Activated T-helper 1 cell treated with anti-CD3 and anti-CD28 coated beads, Interleukin-12 subunit alpha, Interleukin-12 subunit beta, Interleukin-2, Interleukin-4 antibody, amounts not matched to agents 30 ng/mL and 10 ng/mL and 1 ng/mL, durations not matched to agents 14 hours and 24 hours and 36 hours (primary cell): Measurements from ENCODE around the gene CMAS. TPM values are rescaled to one million over a fixed set of nuclear protein-coding genes. Genes with fewer than 3 reads are reported as not detected.

Source experiments
- DNase-seq: peaks from one replicate; pipeline ENCODE4 v3.0.0; 2021; ENCODE audit warnings: low spot score
- H3K27ac Mint-ChIP-seq: one replicate; pipeline ENCODE4 v1.8.0; 2021; ENCODE audit warnings: mild to moderate bottlenecking, mixed read lengths
- H3K27me3 Mint-ChIP-seq: one replicate; pipeline ENCODE4 v1.8.0; 2022; ENCODE audit warnings: mild to moderate bottlenecking, moderate library complexity, mixed read lengths; ENCODE audit not compliant: insufficient read depth
- H3K36me3 Mint-ChIP-seq: one replicate; pipeline ENCODE4 v1.8.0; 2021; ENCODE audit warnings: low read depth, mixed read lengths
- H3K4me1 Mint-ChIP-seq: one replicate; pipeline ENCODE4 v1.8.0; 2021; ENCODE audit warnings: low read depth, mixed read lengths
- H3K4me3 Mint-ChIP-seq: one replicate; pipeline ENCODE4 v1.8.0; 2021; ENCODE audit warnings: mild to moderate bottlenecking, moderate library complexity, mixed read lengths
- H3K9me3 Mint-ChIP-seq: one replicate; pipeline ENCODE4 v1.8.0; 2021; ENCODE audit warnings: mixed read lengths
- intact Hi-C: fragments of 100-400 bp; cut with micrococcal nuclease; formaldehyde crosslinking; loops from one replicate; pipeline ENCODE4 v1.15.1; 2024
- total RNA-seq: library from RNA; stranded (reverse); gene quantifications from 2 replicates; pipeline ENCODE4 v1.2.3, GENCODE V29; 2022

CMAS gene
- total RNA-seq, 1 donor from 2014 or later, result 34.1 TPM

GRCh38 chr12:22032732-22033131, 13.3 kb upstream of the CMAS start:
- Mint-ChIP-seq H3K36me3 (no peaks in the 10 kb centered on the region), H3K4me3 (no peak overlapping the region), H3K4me1 (peaks cover 4% of the 10 kb centered on the region), H3K9me3 (no peaks in the 10 kb centered on the region), H3K27me3 (peaks cover 3% of the 10 kb centered on the region), H3K27ac (no peak overlapping the region)
- DNase-seq, result no peak
- intact Hi-C loops, result no loop called here

GRCh38 chr12:22034709-22035506, 11.1 kb upstream of the CMAS start:
- no peak for DNase-seq
- no peak overlapping the region for H3K27ac Mint-ChIP-seq
- no peak overlapping the region for H3K4me3 Mint-ChIP-seq
- no peaks in the 10 kb centered on the region for H3K36me3 Mint-ChIP-seq
- no peaks in the 10 kb centered on the region for H3K9me3 Mint-ChIP-seq
- intact Hi-C loops, result no loop called here
- H3K4me1 Mint-ChIP-seq, result peaks cover 4% of the 10 kb centered on the region
- H3K27me3 Mint-ChIP-seq, result no peaks in the 10 kb centered on the region

GRCh38 chr12:22037947-22038346, 8.1 kb upstream of the CMAS start:
- Mint-ChIP-seq H3K9me3 (no peaks in the 10 kb centered on the region), H3K27me3 (peaks cover 3% of the 10 kb centered on the region), H3K27ac (no peak overlapping the region), H3K4me1 (peaks cover 15% of the 10 kb centered on the region), H3K4me3 (no peak overlapping the region), H3K36me3 (no peaks in the 10 kb centered on the region)
- no peak for DNase-seq
- intact Hi-C loops, result no loop called here

- no peak overlapping the region for H3K4me3 Mint-ChIP-seq
- H3K4me1 Mint-ChIP-seq, result peaks cover 19% of the 10 kb centered on the region
- H3K27me3 Mint-ChIP-seq, result peaks cover 3% of the 10 kb centered on the region
- H3K27ac Mint-ChIP-seq, result no peak overlapping the region
- H3K9me3 Mint-ChIP-seq, result no peaks in the 10 kb centered on the region
- H3K36me3 Mint-ChIP-seq, result no peaks in the 10 kb centered on the region
- intact Hi-C loops, result no loop called here
- no peak for DNase-seq
Observed at GRCh38 chr12:22038734-22039133, 7.3 kb upstream of the CMAS start.

GRCh38 chr12:22039361-22039760, 6.7 kb upstream of the CMAS start:
- Mint-ChIP-seq H3K27ac (no peak overlapping the region), H3K4me1 (peaks cover 17% of the 10 kb centered on the region), H3K9me3 (no peaks in the 10 kb centered on the region), H3K36me3 (no peaks in the 10 kb centered on the region), H3K27me3 (peaks cover 3% of the 10 kb centered on the region), H3K4me3 (no peak overlapping the region)
- DNase-seq, result no peak
- intact Hi-C loops, result no loop called here

- Mint-ChIP-seq H3K27ac (no peak overlapping the region), H3K4me3 (no peak overlapping the region), H3K4me1 (peaks cover 28% of the 10 kb centered on the region), H3K9me3 (no peaks in the 10 kb centered on the region), H3K27me3 (peaks cover 3% of the 10 kb centered on the region), H3K36me3 (peaks cover 3% of the 10 kb centered on the region)
- intact Hi-C loops, result loop anchor here (10.0 kb wide), 2 partner anchors 608 to 642 kb away; partner anchors contain the start of gene PYROXD1
- no peak for DNase-seq
Observed at GRCh38 chr12:22042976-22043669, 2.9 kb upstream of the CMAS start.

- Mint-ChIP-seq H3K27me3 (peaks cover 3% of the 10 kb centered on the region), H3K9me3 (no peaks in the 10 kb centered on the region), H3K4me1 (peaks cover 37% of the 10 kb centered on the region), H3K4me3 (no peak overlapping the region), H3K36me3 (peaks cover 5% of the 10 kb centered on the region), H3K27ac (no peak overlapping the region)
- intact Hi-C loops, result loop anchor here (10.0 kb wide), 2 partner anchors 609 to 641 kb away; partner anchors contain the start of gene PYROXD1
- DNase-seq, result no peak
Observed at GRCh38 chr12:22043943-22044342, 2.1 kb upstream of the CMAS start.

GRCh38 chr12:22044391-22044790, 1.6 kb upstream of the CMAS start:
- no peak for DNase-seq
- Mint-ChIP-seq H3K36me3 (peaks cover 10% of the 10 kb centered on the region), H3K27me3 (peaks cover 3% of the 10 kb centered on the region), H3K4me1 (peaks cover 39% of the 10 kb centered on the region), H3K4me3 (no peak overlapping the region), H3K27ac (no peak overlapping the region), H3K9me3 (no peaks in the 10 kb centered on the region)
- intact Hi-C loops, result loop anchor here (10.0 kb wide), 2 partner anchors 610 to 640 kb away; partner anchors contain the start of gene PYROXD1

- intact Hi-C loops, result loop anchor here (1.0 to 10.0 kb wide), 8 partner anchors 288 to 638 kb away; partner anchors contain the start of genes C2CD5, ETNK1, GOLT1B and LDHB
- Mint-ChIP-seq H3K36me3 (peaks cover 21% of the 10 kb centered on the region), H3K27me3 (no peaks in the 10 kb centered on the region), H3K9me3 (no peaks in the 10 kb centered on the region), H3K27ac (peak overlapping the region; percentile 88), H3K4me1 (peaks cover 53% of the 10 kb centered on the region), H3K4me3 (peak overlapping the region; percentile 95)
- DNase-seq, result no peak
Observed at GRCh38 chr12:22046968-22047390, 961 bp downstream of the CMAS start.

- no peaks in the 10 kb centered on the region for H3K27me3 Mint-ChIP-seq
- peaks cover 47% of the 10 kb centered on the region for H3K4me1 Mint-ChIP-seq
- H3K27ac Mint-ChIP-seq, result no peak overlapping the region
- DNase-seq, result no peak
- peaks cover 21% of the 10 kb centered on the region for H3K36me3 Mint-ChIP-seq
- no peaks in the 10 kb centered on the region for H3K9me3 Mint-ChIP-seq
- H3K4me3 Mint-ChIP-seq, result peak overlapping the region; percentile 95
- intact Hi-C loops, result loop anchor here (2.0 to 10.0 kb wide), 6 partner anchors 390 to 637 kb away; partner anchors contain the start of genes C2CD5, ETNK1, GOLT1B and LDHB
Observed at GRCh38 chr12:22047494-22047893, 1.5 kb downstream of the CMAS start.

GRCh38 chr12:22048351-22049041, 2.5 kb downstream of the CMAS start:
- intact Hi-C loops, result loop anchor here (5.0 to 10.0 kb wide), 4 partner anchors 391 to 636 kb away; partner anchors contain the start of genes GOLT1B, LDHB, PYROXD1 and RECQL
- peaks cover 39% of the 10 kb centered on the region for H3K4me1 Mint-ChIP-seq
- H3K4me3 Mint-ChIP-seq, result peak overlapping the region; percentile 37
- no peak for DNase-seq
- no peaks in the 10 kb centered on the region for H3K27me3 Mint-ChIP-seq
- H3K36me3 Mint-ChIP-seq, result peaks cover 21% of the 10 kb centered on the region
- no peak overlapping the region for H3K27ac Mint-ChIP-seq
- no peaks in the 10 kb centered on the region for H3K9me3 Mint-ChIP-seq

- Mint-ChIP-seq H3K27ac (no peak overlapping the region), H3K9me3 (no peaks in the 10 kb centered on the region), H3K4me1 (peaks cover 39% of the 10 kb centered on the region), H3K27me3 (no peaks in the 10 kb centered on the region), H3K36me3 (peaks cover 21% of the 10 kb centered on the region), H3K4me3 (no peak overlapping the region)
- DNase-seq, result no peak
- intact Hi-C loops, result no loop called here
Observed at GRCh38 chr12:22050078-22050477, 4.1 kb downstream of the CMAS start.
